ENCODE results near the gene UTP25.

The UTP25 gene

GRCh38 chr1:209829716-209830115 is 1.9 kb downstream of the UTP25 start:
- Histone ChIP-seq H3K27me3 (ENCODE audit: control insufficient read depth, insufficient read depth, low read length) (no peaks in the 10 kb centered on the region), H3K9ac (ENCODE audit: low read length) (no peak overlapping the region), H3K4me3 (ENCODE audit: low read length) (no peak overlapping the region), H3K4me1 (ENCODE audit: control insufficient read depth, insufficient read depth, low read length) (peaks cover 9% of the 10 kb centered on the region), H3K36me3 (ENCODE audit: control insufficient read depth, insufficient read depth, low read length) (peaks cover 4% of the 10 kb centered on the region), H3K9me3 (ENCODE audit: control insufficient read depth, low read length) (no peaks in the 10 kb centered on the region)

DNA sequence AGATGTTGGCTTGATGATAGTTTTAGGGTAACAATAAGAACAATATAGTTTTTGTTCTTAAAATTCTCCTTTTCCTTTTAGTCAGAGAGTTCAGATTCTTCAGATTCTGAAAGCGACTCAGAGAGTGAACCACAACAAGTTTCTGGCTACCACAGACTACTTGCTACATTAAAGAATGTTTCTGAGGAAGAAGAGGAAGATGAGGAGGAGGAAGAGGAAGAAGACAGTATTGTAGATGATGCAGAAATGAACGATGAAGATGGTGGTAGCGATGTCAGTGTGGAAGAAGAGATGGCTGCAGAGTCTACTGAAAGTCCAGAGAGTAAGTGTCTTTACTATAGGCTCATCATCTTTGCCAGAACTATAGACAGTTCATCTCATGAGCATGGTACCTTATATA is 3.0 kb downstream of the UTP25 start:
- H3K4me3 ChIP-seq (ENCODE audit: low read length) = no peak overlapping the region
- H3K27me3 ChIP-seq (ENCODE audit: control insufficient read depth, insufficient read depth, low read length) = no peaks in the 10 kb centered on the region
- peaks cover 4% of the 10 kb centered on the region for H3K36me3 ChIP-seq (ENCODE audit: control insufficient read depth, insufficient read depth, low read length)
- peaks cover 9% of the 10 kb centered on the region for H3K4me1 ChIP-seq (ENCODE audit: control insufficient read depth, insufficient read depth, low read length)
- H3K9me3 ChIP-seq (ENCODE audit: control insufficient read depth, low read length) = no peaks in the 10 kb centered on the region
- no peak overlapping the region for H3K9ac ChIP-seq (ENCODE audit: low read length)

GRCh38 chr1:209831615-209832014 is 3.8 kb downstream of the UTP25 start:
- Histone ChIP-seq H3K9me3 (ENCODE audit: control insufficient read depth, low read length) (no peaks in the 10 kb centered on the region), H3K4me1 (ENCODE audit: control insufficient read depth, insufficient read depth, low read length) (peaks cover under 1% of the 10 kb centered on the region), H3K36me3 (ENCODE audit: control insufficient read depth, insufficient read depth, low read length) (peaks cover 4% of the 10 kb centered on the region), H3K9ac (ENCODE audit: low read length) (no peak overlapping the region), H3K4me3 (ENCODE audit: low read length) (no peak overlapping the region), H3K27me3 (ENCODE audit: control insufficient read depth, insufficient read depth, low read length) (no peaks in the 10 kb centered on the region)

- H3K4me3 ChIP-seq (ENCODE audit: low read length) = no peak overlapping the region
- H3K36me3 ChIP-seq (ENCODE audit: control insufficient read depth, insufficient read depth, low read length) = peaks cover 16% of the 10 kb centered on the region
- H3K27me3 ChIP-seq (ENCODE audit: control insufficient read depth, insufficient read depth, low read length) = no peaks in the 10 kb centered on the region
- no peaks in the 10 kb centered on the region for H3K4me1 ChIP-seq (ENCODE audit: control insufficient read depth, insufficient read depth, low read length)
- H3K9me3 ChIP-seq (ENCODE audit: control insufficient read depth, low read length) = no peaks in the 10 kb centered on the region
- H3K9ac ChIP-seq (ENCODE audit: low read length) = no peak overlapping the region
Measured at GRCh38 chr1:209835782-209836298, 8.1 kb downstream of the UTP25 start.

- H3K27me3 ChIP-seq (ENCODE audit: control insufficient read depth, insufficient read depth, low read length) = no peaks in the 10 kb centered on the region
- no peak overlapping the region for H3K4me3 ChIP-seq (ENCODE audit: low read length)
- H3K9ac ChIP-seq (ENCODE audit: low read length) = no peak overlapping the region
- H3K4me1 ChIP-seq (ENCODE audit: control insufficient read depth, insufficient read depth, low read length) = no peaks in the 10 kb centered on the region
- no peaks in the 10 kb centered on the region for H3K9me3 ChIP-seq (ENCODE audit: control insufficient read depth, low read length)
- H3K36me3 ChIP-seq (ENCODE audit: control insufficient read depth, insufficient read depth, low read length) = peaks cover 16% of the 10 kb centered on the region
Measured at GRCh38 chr1:209837671-209838070, 9.9 kb downstream of the UTP25 start.

GRCh38 chr1:209838537-209838936 is 10.8 kb downstream of the UTP25 start:
- Histone ChIP-seq H3K36me3 (ENCODE audit: control insufficient read depth, insufficient read depth, low read length) (peaks cover 16% of the 10 kb centered on the region), H3K4me1 (ENCODE audit: control insufficient read depth, insufficient read depth, low read length) (no peaks in the 10 kb centered on the region), H3K9me3 (ENCODE audit: control insufficient read depth, low read length) (no peaks in the 10 kb centered on the region), H3K4me3 (ENCODE audit: low read length) (no peak overlapping the region), H3K9ac (ENCODE audit: low read length) (no peak overlapping the region), H3K27me3 (ENCODE audit: control insufficient read depth, insufficient read depth, low read length) (no peaks in the 10 kb centered on the region)

DNA sequence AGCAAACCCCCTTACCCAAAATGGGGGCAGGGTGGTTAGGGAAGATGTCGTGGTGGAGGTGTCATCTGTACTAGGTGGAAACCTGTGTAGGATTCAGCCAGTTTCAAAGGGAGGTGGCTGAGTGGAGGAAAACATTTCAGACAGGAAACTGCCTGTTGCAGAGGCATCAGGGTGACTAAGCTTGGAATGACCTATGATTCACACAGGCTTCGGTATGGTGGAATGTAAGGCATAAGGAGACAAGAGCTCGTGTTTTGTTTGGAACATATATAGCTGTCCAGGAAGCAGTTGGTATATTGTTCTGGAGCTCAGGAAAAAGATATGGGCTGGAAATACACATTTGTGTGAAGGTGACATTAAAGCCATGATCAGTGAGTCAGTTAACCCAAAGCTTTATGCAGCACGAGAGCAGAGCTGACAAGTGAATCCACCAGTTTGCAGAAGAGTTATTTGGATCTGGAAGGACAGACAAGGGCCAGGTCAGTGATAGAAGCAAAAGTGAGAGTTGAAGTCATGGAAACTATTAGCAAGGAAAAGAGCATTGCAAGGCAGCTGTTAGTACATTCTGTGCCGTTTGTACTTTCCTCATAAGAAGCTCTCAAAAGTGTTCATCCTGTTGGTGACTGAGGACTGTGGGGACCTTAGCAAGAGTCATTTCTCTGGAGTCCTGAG is 12.2 kb downstream of the UTP25 start:
- H3K27me3 ChIP-seq (ENCODE audit: control insufficient read depth, insufficient read depth, low read length) = no peaks in the 10 kb centered on the region
- no peaks in the 10 kb centered on the region for H3K4me1 ChIP-seq (ENCODE audit: control insufficient read depth, insufficient read depth, low read length)
- no peak overlapping the region for H3K4me3 ChIP-seq (ENCODE audit: low read length)

GRCh38 chr1:209840611-209841010 is 12.8 kb downstream of the UTP25 start:
- no peaks in the 10 kb centered on the region for H3K27me3 ChIP-seq (ENCODE audit: control insufficient read depth, insufficient read depth, low read length)
- no peak overlapping the region for H3K4me3 ChIP-seq (ENCODE audit: low read length)
- no peak overlapping the region for H3K9ac ChIP-seq (ENCODE audit: low read length)
- H3K9me3 ChIP-seq (ENCODE audit: control insufficient read depth, low read length) = no peaks in the 10 kb centered on the region
- no peaks in the 10 kb centered on the region for H3K4me1 ChIP-seq (ENCODE audit: control insufficient read depth, insufficient read depth, low read length)
- peaks cover 15% of the 10 kb centered on the region for H3K36me3 ChIP-seq (ENCODE audit: control insufficient read depth, insufficient read depth, low read length)

More for the DNA sequence above, 12.2 kb downstream of the UTP25 start:
- Histone ChIP-seq H3K9ac (ENCODE audit: low read length) (no peak overlapping the region), H3K9me3 (ENCODE audit: control insufficient read depth, low read length) (no peaks in the 10 kb centered on the region), H3K36me3 (ENCODE audit: control insufficient read depth, insufficient read depth, low read length) (peaks cover 15% of the 10 kb centered on the region)

GRCh38 chr1:209844695-209845407 is 17.1 kb downstream of the UTP25 start:
- no peaks in the 10 kb centered on the region for H3K9me3 ChIP-seq (ENCODE audit: control insufficient read depth, low read length)

DNA sequence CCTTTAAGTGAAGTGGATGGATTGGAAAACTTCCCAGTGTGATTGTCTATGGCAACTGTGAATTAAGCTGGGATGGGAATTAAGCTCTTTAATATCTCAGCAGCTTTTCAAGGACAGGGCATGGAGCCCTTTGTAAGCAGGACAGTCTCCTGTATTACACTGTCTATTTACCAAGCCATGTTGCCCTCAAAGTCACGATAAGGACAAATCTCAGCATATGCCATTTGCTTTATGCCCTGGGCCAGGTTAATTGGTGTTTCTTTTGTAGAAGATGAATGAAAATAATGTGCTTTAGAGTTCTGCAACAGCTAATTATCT is 17.6 kb downstream of the UTP25 start:
- Histone ChIP-seq H3K4me3 (ENCODE audit: low read length) (no peak overlapping the region), H3K9me3 (ENCODE audit: control insufficient read depth, low read length) (no peaks in the 10 kb centered on the region), H3K36me3 (ENCODE audit: control insufficient read depth, insufficient read depth, low read length) (peaks cover 3% of the 10 kb centered on the region), H3K27me3 (ENCODE audit: control insufficient read depth, insufficient read depth, low read length) (no peaks in the 10 kb centered on the region), H3K4me1 (ENCODE audit: control insufficient read depth, insufficient read depth, low read length) (no peaks in the 10 kb centered on the region), H3K9ac (ENCODE audit: low read length) (no peak overlapping the region)

More at GRCh38 chr1:209844695-209845407, 17.1 kb downstream of the UTP25 start:
- no peak overlapping the region for H3K9ac ChIP-seq (ENCODE audit: low read length)
- no peaks in the 10 kb centered on the region for H3K27me3 ChIP-seq (ENCODE audit: control insufficient read depth, insufficient read depth, low read length)
- no peaks in the 10 kb centered on the region for H3K4me1 ChIP-seq (ENCODE audit: control insufficient read depth, insufficient read depth, low read length)
- peaks cover 3% of the 10 kb centered on the region for H3K36me3 ChIP-seq (ENCODE audit: control insufficient read depth, insufficient read depth, low read length)
- no peak overlapping the region for H3K4me3 ChIP-seq (ENCODE audit: low read length)

DNA sequence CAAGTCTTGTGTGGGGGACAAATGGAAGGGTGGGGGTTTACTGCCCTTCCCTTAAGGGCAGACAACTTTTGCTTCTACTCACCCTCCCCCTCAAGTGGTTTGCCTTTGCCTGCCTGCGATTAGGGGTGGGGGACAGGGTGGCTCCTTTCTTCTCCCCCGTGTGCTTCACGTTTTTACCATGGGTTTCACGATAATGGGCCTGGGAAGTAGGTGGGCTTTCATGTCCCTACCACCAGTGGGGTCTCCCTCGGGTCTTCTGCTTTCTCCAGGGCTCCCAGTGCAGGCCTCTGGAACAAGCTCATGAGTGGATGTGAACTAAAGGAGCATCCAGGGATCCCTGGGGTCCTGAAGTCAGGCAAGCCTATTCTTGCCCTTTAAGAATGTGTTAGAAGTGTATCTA is 21.6 kb downstream of the UTP25 start:
- H3K27me3 ChIP-seq (ENCODE audit: control insufficient read depth, insufficient read depth, low read length) = no peaks in the 10 kb centered on the region
- H3K4me1 ChIP-seq (ENCODE audit: control insufficient read depth, insufficient read depth, low read length) = no peaks in the 10 kb centered on the region
- H3K9me3 ChIP-seq (ENCODE audit: control insufficient read depth, low read length) = no peaks in the 10 kb centered on the region
- H3K9ac ChIP-seq (ENCODE audit: low read length) = no peak overlapping the region
- H3K36me3 ChIP-seq (ENCODE audit: control insufficient read depth, insufficient read depth, low read length) = no peaks in the 10 kb centered on the region
- H3K4me3 ChIP-seq (ENCODE audit: low read length) = no peak overlapping the region

DNA sequence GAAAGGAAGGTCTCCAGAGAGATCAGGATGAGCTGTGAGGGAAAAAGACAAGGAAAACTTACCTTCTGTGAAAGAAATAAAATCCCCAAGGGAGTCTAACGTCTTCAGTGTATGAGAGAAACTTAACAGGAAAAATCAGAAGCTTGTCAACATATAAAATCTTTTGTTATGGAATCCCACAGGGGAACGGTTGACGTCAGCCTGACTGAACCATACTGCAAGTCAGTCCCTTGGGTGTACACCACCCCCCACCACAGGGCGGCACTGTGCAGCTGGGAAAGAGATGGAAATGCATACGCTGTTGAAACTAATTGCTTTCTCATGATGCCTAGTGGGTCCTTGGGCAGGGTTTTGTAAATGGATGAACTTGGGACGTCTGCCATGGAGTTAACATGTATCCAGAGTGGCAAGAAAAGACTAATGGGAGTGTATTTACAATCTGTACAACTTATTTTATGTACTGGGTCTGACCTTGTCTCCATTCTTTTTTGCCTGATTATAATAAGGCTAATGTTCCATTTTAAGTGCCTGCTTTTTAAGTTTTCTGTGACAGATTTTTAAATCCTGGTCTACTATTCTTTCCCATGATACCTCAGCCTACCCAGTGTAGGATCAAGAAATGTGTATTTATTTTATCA is 22.7 kb downstream of the UTP25 start:
- H3K4me1 ChIP-seq (ENCODE audit: control insufficient read depth, insufficient read depth, low read length) = no peaks in the 10 kb centered on the region
- no peaks in the 10 kb centered on the region for H3K27me3 ChIP-seq (ENCODE audit: control insufficient read depth, insufficient read depth, low read length)
- H3K36me3 ChIP-seq (ENCODE audit: control insufficient read depth, insufficient read depth, low read length) = no peaks in the 10 kb centered on the region

More for the DNA sequence above, 22.7 kb downstream of the UTP25 start:
- no peak overlapping the region for H3K4me3 ChIP-seq (ENCODE audit: low read length)
- no peak overlapping the region for H3K9ac ChIP-seq (ENCODE audit: low read length)
- no peaks in the 10 kb centered on the region for H3K9me3 ChIP-seq (ENCODE audit: control insufficient read depth, low read length)
